ENCODE results near the gene CHD3.
A peak's percentile ranks its signal among the peaks of the same experiment; 100 is the strongest.

CHD3 gene

DNA sequence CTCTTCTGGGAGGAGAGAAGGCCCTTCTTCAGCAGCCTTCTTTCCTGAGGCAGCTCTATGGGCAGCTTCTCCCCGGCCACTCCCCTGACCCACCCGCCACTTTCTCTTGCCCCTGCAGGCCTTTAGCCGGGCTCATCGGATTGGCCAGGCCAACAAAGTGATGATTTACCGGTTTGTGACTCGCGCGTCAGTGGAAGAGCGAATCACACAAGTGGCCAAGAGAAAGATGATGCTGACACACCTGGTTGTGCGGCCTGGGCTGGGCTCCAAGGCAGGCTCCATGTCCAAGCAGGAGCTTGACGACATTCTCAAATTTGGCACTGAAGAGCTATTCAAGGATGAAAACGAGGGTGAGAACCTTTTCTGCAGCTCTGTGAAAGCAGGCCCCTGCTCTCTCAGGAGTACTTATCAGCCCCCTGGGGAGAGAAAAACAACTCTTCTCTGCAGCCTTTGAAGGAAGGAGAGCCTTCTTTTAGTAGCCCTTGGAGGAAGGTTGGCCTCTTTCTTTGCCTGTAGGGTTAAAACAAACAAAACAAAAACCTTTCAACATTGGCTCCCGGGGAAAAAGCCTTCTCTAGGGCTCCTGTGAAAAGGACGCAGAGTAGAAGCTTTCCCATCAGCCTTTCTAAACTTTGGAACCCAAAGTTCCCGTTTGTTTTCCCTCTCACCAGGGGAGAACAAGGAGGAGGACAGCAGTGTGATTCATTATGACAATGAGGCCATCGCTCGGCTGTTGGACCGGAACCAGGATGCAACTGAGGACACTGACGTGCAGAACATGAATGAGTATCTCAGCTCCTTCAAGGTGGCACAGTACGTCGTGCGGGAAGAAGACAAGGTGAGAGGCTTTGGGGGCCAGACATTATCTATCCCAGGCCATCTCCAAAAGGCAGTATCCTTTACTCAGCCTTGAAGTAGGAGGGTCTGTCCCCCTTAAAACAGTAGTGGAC is 14.8 kb downstream of the CHD3 start:
- no peak for FAIRE-seq

DNA sequence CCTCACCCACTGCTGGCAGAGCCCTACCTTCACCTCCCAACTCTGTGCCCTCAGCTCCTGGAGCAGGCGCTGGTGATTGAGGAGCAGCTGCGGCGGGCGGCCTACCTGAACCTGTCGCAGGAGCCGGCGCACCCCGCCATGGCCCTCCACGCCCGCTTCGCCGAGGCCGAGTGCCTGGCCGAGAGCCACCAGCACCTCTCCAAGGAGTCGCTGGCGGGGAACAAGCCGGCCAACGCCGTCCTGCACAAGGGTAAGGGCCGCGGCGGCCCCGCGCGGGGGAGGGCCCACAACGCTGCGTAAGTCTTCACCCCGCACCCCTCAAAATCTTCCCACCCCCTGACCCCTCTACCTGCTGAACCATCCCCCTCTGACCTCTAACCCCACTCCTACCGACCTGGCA is 20.5 kb downstream of the CHD3 start:
- FAIRE-seq: no peak

- FAIRE-seq: no peak
Observed at GRCh38 chr17:7910281-7910680, 21.7 kb downstream of the CHD3 start.

- no peak for FAIRE-seq
Observed at GRCh38 chr17:7910711-7911110, 22.1 kb downstream of the CHD3 start.

- FAIRE-seq: no peak
Observed at GRCh38 chr17:7911116-7911515, 22.5 kb downstream of the CHD3 start.

DNA sequence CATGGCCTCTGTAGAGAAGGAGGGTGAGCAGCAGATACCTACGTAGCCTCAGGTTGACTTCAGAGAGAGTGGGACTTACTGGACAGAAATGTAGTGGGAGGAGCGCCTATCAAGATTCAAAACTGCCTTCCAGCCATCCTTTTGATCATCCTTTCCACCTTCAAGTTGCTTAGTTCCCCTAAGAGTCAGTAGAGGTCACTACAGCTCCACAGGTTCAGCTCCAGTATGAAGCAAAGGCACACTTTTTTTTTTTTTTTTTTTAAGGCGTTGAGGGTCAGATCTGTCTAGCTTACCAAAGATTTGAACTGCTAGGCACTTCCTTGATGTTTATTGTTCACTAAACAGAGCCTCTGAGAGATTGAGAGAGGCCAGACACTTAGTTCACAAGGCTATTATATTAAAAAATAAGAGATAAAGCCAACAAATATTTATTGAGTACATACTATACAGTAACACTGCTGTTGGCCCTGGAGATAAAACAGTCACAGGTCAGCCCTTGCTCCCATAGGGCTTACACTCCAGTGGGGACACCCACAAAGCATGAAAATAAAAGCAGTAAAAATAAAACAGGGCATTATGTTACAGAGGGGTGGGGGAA is 24.4 kb downstream of the CHD3 start:
- peak; percentile 79 for FAIRE-seq

GRCh38 chr17:7915179-7915610 is 26.6 kb downstream of the CHD3 start:
- FAIRE-seq: no peak

GRCh38 chr17:7915611-7916384 is 27.2 kb downstream of the CHD3 start, which contains the start of gene RNF227:
TSS of gene RNF227 (minus strand) at chr17:7916289. CDS start at chr17:7916195, 94 bp downstream.
- no peak for FAIRE-seq

DNA sequence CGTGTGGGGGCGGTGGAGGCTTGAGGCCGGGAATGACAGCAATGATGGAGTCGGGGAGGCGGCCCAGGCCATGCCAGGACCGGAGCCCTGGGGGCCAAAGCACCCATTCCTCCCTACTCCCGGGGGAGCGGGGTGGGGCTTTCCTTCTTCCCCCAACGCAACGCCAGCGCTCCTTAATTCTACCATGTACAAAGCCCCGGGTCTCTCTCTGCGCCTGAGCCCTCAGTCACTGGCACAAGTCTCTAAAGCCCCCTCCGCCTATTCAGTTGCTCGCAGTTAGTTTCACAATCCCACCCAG is 27.7 kb downstream of the CHD3 start:
- FAIRE-seq: no peak

- FAIRE-seq: no peak
Observed at GRCh38 chr17:7916808-7917207, 28.2 kb downstream of the CHD3 start.

DNA sequence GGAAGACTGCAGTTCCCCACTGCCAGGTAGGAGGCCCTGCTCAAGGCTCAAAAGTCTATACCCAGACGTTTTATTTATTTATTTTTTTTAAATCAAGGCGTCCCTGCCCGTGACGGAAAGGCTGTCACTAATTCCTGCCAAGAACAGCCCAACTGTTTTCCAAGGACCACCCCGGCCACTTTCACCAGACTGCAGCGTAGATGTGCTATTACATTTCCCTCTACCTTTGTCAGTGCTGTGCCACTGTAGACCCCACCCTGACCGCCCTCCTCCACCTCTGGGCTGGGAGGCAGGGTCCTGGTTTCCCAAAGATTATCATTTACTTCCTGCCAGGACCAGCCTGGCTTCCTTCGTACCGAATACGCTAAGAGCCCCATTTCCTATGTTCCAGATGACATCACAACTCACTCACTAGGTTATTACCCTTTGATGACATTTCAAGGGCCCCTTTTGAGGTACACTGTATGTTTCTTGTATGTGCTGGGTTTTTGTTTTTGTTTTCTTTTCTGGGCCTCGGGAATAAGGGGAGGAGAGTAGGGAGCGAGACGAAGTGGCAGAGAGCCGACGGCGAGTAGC is 33.8 kb downstream of the CHD3 start:
- FAIRE-seq: no peak

DNA sequence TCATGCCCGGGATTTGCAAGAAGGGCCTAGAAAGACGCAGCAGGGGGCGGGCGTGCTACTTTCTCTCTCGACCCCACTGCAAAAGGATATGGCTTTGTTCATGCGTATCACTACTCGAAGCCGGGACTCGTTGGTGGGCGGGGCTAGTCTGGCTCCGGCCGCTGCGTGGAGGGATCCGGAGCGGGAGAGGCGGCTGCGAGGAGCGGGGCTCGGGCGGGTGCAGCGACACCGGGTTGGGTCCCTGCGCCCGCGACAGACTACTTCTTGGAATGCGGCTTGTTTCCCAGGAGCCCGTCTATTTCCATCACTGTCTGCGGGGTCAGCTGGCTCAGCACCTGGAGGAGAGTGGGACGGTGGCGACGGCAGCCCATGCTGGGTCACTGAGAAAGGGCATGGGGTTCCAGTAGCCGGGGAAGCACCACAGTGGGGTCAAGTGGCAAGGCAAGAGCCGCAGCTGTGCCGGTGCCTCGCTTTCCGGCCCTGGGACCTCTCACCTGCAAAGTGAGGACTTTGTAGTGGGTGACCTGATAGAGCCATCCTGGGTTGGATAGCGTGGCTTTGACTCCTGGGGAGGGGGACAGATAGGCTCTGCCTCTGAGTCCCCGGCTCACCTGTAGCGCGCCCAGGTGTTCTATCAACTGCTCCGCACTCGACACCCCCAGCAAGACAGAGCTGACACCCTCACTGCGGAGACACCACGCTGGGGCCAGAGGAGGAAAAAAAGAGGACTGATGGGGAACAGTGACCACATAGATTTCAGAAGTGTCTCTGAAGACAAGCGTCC is 34.4 kb downstream of the CHD3 start:
- no peak for FAIRE-seq

DNA sequence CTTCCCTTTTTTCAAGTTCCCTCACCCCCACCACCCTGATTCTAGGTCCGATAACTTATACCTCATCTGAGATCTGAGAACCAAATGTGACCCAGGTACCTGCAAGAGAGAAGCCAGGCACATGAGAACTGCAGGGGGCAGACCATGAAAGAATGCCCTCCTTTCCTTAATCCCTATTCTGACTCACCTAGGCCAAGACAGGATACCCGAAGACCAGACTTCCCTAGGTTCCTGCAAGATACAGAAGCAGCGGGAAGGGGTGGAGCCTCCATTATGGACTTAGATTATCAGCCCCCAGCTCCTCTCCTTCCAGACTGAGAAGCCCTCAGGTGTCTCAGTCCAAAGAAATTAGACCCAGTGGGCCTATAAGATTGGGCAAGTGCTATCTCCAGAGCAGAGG is 39.0 kb downstream of the CHD3 start:
- no peak for FAIRE-seq

DNA sequence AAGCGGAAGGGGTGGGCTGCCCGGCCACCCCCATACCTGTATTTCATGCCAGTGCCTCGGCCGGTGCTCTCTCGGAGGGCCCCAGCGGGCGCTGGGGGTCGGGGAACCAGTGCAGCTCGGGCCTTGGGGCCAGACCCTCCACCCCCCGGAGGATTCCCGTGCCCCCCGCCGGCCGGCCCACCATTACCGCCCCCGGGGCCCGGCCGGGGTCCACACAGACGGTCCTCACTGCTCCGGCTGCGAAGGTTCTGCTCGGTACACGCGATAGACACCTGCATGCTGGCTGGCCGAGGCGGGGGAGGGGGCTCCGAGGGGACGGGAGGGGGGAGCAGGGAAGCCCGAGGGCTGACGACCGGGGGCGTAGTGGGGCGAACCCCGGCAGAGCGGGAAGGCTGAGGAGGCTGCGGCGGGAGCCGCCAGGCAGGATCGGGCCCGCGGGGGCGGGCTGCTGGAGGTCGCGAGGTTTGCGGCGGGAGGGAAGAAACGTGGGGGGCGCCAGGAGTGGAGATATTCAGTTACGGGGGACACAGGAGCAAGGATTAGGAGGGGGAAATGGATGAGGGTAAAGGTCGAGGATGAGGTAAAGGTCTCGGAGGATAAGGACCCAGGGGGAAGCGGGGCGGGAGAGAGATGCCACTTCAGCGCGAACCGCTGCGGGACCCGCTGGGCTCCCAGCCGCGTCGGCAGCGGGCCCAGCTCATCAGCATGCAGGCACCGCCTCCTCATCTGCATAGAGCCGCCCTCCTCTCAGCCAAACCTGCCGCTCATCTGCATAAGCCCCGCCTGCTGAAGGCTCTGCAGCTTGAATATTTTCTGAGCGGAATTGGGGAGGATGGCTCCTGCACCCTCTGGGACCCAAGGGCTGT is 40.8 kb downstream of the CHD3 start, which contains the start of gene KCNAB3:
KCNAB3 (minus strand) TSS at position 699 of the 866 bp plus-strand sequence; CDS start at position 278, 421 bp downstream.
- FAIRE-seq: no peak

- no peak for FAIRE-seq
Observed at GRCh38 chr17:7930841-7931631, 42.4 kb downstream of the CHD3 start.

GRCh38 chr17:7931709-7932482 is 43.3 kb downstream of the CHD3 start, which contains the start of the genes CNTROB and TRAPPC1:
TSS of gene CNTROB (plus strand) at chr17:7932206. CDS start at chr17:7933080, 874 bp downstream.
TSS of gene TRAPPC1 (minus strand) at chr17:7931946. CDS start at chr17:7931829, 117 bp downstream.
- no peak for FAIRE-seq

DNA sequence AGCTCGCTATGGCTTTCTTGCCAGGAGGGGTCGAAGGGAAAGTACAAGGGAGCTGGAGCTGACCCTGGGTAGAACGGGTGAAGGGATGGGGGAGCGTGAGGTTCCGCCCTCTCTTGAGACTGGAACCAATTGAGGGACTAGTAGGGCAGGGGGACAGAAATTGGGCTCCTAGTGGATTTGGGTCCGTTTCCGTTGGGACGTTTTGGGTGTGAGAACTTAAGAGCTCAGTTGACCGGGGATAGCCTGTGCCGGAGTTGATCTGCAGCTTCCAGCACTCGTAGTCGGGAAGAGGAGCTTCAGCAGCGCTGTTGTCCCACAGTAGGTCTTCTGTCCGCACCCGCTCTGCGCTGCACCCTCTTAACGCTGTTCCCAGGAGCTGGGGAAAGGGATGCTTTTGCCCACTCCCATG is 43.9 kb downstream of the CHD3 start:
- no peak for FAIRE-seq

- no peak for FAIRE-seq
Observed at GRCh38 chr17:7932949-7933348, 44.4 kb downstream of the CHD3 start.

GRCh38 chr17:7935859-7936258 is 47.3 kb downstream of the CHD3 start:
- FAIRE-seq: no peak

Measured in islet of Langerhans (tissue), 1 donor.